H9 (cell line): ENCODE results near the gene NRN1L. TPM values are rescaled to one million over a fixed set of nuclear protein-coding genes. Genes with fewer than 3 reads are reported as not detected.

Source experiments
- DNase-seq: peaks from one replicate; pipeline ENCODE4 v3.0.0-alpha.2; 2017
- H2AFZ ChIP-seq: one replicate; pipeline ENCODE4 v1.6.1; 2013; ENCODE audit warnings: mild to moderate bottlenecking, low read length, control low read depth, moderate library complexity
- H2AK5ac ChIP-seq: 2 replicates; pipeline ENCODE4 v1.6.1; 2013; ENCODE audit warnings: low read length, control low read depth, mixed read lengths; ENCODE audit not compliant: insufficient read length
- H2BK120ac ChIP-seq: one replicate; pipeline ENCODE4 v1.6.1; 2013; ENCODE audit warnings: low read depth, mild to moderate bottlenecking, low read length, control low read depth, inconsistent platforms; ENCODE audit not compliant: poor library complexity, severe bottlenecking
- H2BK12ac ChIP-seq: 2 replicates; pipeline ENCODE4 v1.6.1; 2013; ENCODE audit warnings: low read length, control low read depth, mixed read lengths, low read depth; ENCODE audit not compliant: insufficient read length
- H2BK15ac ChIP-seq: 2 replicates; pipeline ENCODE4 v1.6.1; 2013; ENCODE audit warnings: low read depth, low read length, control low read depth
- H2BK20ac ChIP-seq: one replicate; pipeline ENCODE4 v1.6.1; 2013; ENCODE audit warnings: low read depth, mild to moderate bottlenecking, low read length, control low read depth, inconsistent platforms; ENCODE audit not compliant: poor library complexity, severe bottlenecking
- H2BK5ac ChIP-seq: 2 replicates; pipeline ENCODE4 v1.6.1; 2013; ENCODE audit warnings: low read length, control low read depth, mixed read lengths; ENCODE audit not compliant: insufficient read length
- H3K14ac ChIP-seq: 2 replicates; pipeline ENCODE4 v1.6.1; 2013; ENCODE audit warnings: low read length, control low read depth; ENCODE audit not compliant: insufficient read depth
- H3K18ac ChIP-seq: 2 replicates; pipeline ENCODE4 v1.6.1; 2013; ENCODE audit warnings: low read depth, mild to moderate bottlenecking, mixed read lengths, low read length, control low read depth; ENCODE audit not compliant: insufficient read length
- H3K23ac ChIP-seq: 2 replicates; pipeline ENCODE4 v1.6.1; 2013; ENCODE audit warnings: low read length, control low read depth, mixed read lengths, low read depth; ENCODE audit not compliant: insufficient read length
- H3K23me2 ChIP-seq: 2 replicates; pipeline ENCODE4 v1.6.1; 2013; ENCODE audit warnings: low read depth, mild to moderate bottlenecking, mixed read lengths, low read length, control low read depth; ENCODE audit not compliant: insufficient read length, poor library complexity, severe bottlenecking
- H3K27ac ChIP-seq: 2 replicates; pipeline ENCODE4 v1.5.1; 2013; ENCODE audit warnings: low read length, control low read depth, mixed read lengths, low read depth; ENCODE audit not compliant: insufficient read length
- H3K27me3 ChIP-seq: 2 replicates; pipeline ENCODE4 v1.6.1; 2013; ENCODE audit warnings: low read length, control low read depth, inconsistent platforms; ENCODE audit not compliant: insufficient read depth
- H3K4ac ChIP-seq: 2 replicates; pipeline ENCODE4 v1.6.1; 2013; ENCODE audit warnings: low read depth, mild to moderate bottlenecking, control low read depth, inconsistent platforms, low read length, moderate library complexity
- H3K4me1 ChIP-seq: 2 replicates; pipeline ENCODE4 v1.6.1; 2013; ENCODE audit warnings: low read length, control low read depth, inconsistent platforms; ENCODE audit not compliant: insufficient read depth
- H3K4me2 ChIP-seq: 2 replicates; pipeline ENCODE4 v1.6.1; 2013; ENCODE audit warnings: low read length, control low read depth, mixed read lengths; ENCODE audit not compliant: insufficient read length, insufficient read depth
- H3K56ac ChIP-seq: 2 replicates; pipeline ENCODE4 v1.6.1; 2013; ENCODE audit warnings: low read depth, mild to moderate bottlenecking, mixed read lengths, low read length, control low read depth; ENCODE audit not compliant: insufficient read length
- H3K79me1 ChIP-seq: 2 replicates; pipeline ENCODE4 v1.6.1; 2013; ENCODE audit warnings: low read depth, mild to moderate bottlenecking, moderate library complexity, low read length, control low read depth, inconsistent platforms; ENCODE audit not compliant: insufficient read depth, poor library complexity, severe bottlenecking
- H3K79me2 ChIP-seq: 2 replicates; pipeline ENCODE4 v1.6.1; 2013; ENCODE audit warnings: low read length, control low read depth, inconsistent platforms; ENCODE audit not compliant: insufficient read depth
- H3K9ac ChIP-seq: 2 replicates; pipeline ENCODE4 v1.6.1; 2013; ENCODE audit warnings: low read length, control low read depth, mixed read lengths; ENCODE audit not compliant: insufficient read length; ENCODE audit errors: extremely low read depth
- H3K9me3 ChIP-seq: one replicate; pipeline ENCODE4 v1.6.1; 2013; ENCODE audit warnings: low read depth, low read length, inconsistent platforms; ENCODE audit not compliant: control insufficient read depth
- H3T11ph ChIP-seq: one replicate; pipeline ENCODE4 v1.6.1; 2013; ENCODE audit warnings: mild to moderate bottlenecking, low read length, control low read depth, inconsistent platforms
- H4K20me1 ChIP-seq: one replicate; pipeline ENCODE4 v1.6.1; 2013; ENCODE audit not compliant: control insufficient read depth, insufficient read length, insufficient read depth
- H4K5ac ChIP-seq: 2 replicates; pipeline ENCODE4 v1.6.1; 2013; ENCODE audit warnings: low read depth, mild to moderate bottlenecking, mixed read lengths, low read length, control low read depth; ENCODE audit not compliant: insufficient read length
- H4K8ac ChIP-seq: replicated peaks from 2 replicates; pipeline ENCODE4 v1.6.1; 2013; ENCODE audit warnings: low read length, control low read depth, mixed read lengths, low read depth; ENCODE audit not compliant: insufficient read length
- H4K91ac ChIP-seq: 2 replicates; pipeline ENCODE4 v1.6.1; 2013; ENCODE audit warnings: low read depth, mild to moderate bottlenecking, moderate library complexity, mixed read lengths, low read length, control low read depth; ENCODE audit not compliant: insufficient read length
- H3K27ac Mint-ChIP-seq, 3 experiments: 2 replicates in 2 of 3; 3 replicates in 1 of 3; pipeline ENCODE4 v1.8.0; 2020 to 2021; ENCODE audit warnings: mixed read lengths in 3 of 3, mild to moderate bottlenecking in 1 of 3, moderate library complexity in 1 of 3
- H3K27me3 Mint-ChIP-seq: 2 replicates; pipeline ENCODE4 v1.8.0; 2021; ENCODE audit warnings: low read depth, mild to moderate bottlenecking, moderate library complexity, mixed read lengths
- H3K36me3 Mint-ChIP-seq, 3 experiments: 2 replicates in 2 of 3; 3 replicates in 1 of 3; pipeline ENCODE4 v1.8.0; 2020 to 2021; ENCODE audit warnings: low read depth in 3 of 3, mixed read lengths in 3 of 3; ENCODE audit not compliant: insufficient read depth in 1 of 3
- H3K4me1 Mint-ChIP-seq, 2 experiments: 2 replicates each; pipeline ENCODE4 v1.8.0; 2020; ENCODE audit warnings: mixed read lengths in 2 of 2
- H3K4me3 Mint-ChIP-seq, 2 experiments: 2 replicates in 1 of 2; 3 replicates in 1 of 2; pipeline ENCODE4 v1.8.0; 2020 to 2021; ENCODE audit warnings: mild to moderate bottlenecking in 2 of 2, mixed read lengths in 2 of 2, moderate library complexity in 1 of 2
- H3K9me3 Mint-ChIP-seq, 2 experiments: 2 replicates in 1 of 2; 3 replicates in 1 of 2; pipeline ENCODE4 v1.8.0; 2020; ENCODE audit warnings: mild to moderate bottlenecking in 2 of 2, mixed read lengths in 2 of 2, moderate library complexity in 1 of 2
- whole genome bisulfite sequencing: extraction: QIAGEN DNeasy Blood & Tissue Kit; methylation state at CpG from one replicate; pipeline ENCODE4 v1.1.7; 2013; ENCODE audit warnings: missing lambda C conversion rate, low lambda C conversion rate, mixed read lengths; ENCODE audit not compliant: insufficient read length; ENCODE audit errors: extremely low coverage; 5-methylcytosine and 5-hydroxymethylcytosine counted together
- total RNA-seq: library from RNA; stranded (reverse); gene quantifications from 2 replicates; pipeline ENCODE4 v1.2.1, GENCODE V29; 2021
- TF ChIP-seq, protein P1 (sequence below): fragments of 200-600 bp; sonication (generic); conservative IDR thresholded peaks from 3 replicates; pipeline ENCODE4 v1.8.0; 2021; ENCODE audit warnings: antibody characterized with exemption, mild to moderate bottlenecking

Gene NRN1L
- total RNA-seq, 1 experiment from 2014 or later: 2.0 TPM

GRCh38 chr16:67935101-67935401, 50.4 kb downstream of the NRN1L start:
- H3K4ac ChIP-seq: no peak overlapping the region

More at GRCh38 chr16:67935101-67935401, 50.4 kb downstream of the NRN1L start:
- Histone ChIP-seq H3K4me1 (peaks cover 3% of the 10 kb centered on the region; the same call in 1 of the 2 replicates), H4K91ac (no peak overlapping the region), H2BK20ac (no peak overlapping the region), H4K8ac (no peak overlapping the region), H3K56ac (no peak overlapping the region), H3K23ac (no peak overlapping the region), H2BK12ac (no peak overlapping the region), H3K9ac (peak overlapping the region; percentile 25), H3K79me1 (no peaks in the 10 kb centered on the region), H3K27ac (no peak overlapping the region), H3K27me3 (no peaks in the 10 kb centered on the region), H2BK120ac (no peak overlapping the region), H3K18ac (no peak overlapping the region), H3K4me2 (peak overlapping the region; percentile 30), H2BK15ac (no peak overlapping the region), H3K23me2 (peaks cover 18% of the 10 kb centered on the region), H2AK5ac (no peak overlapping the region), H3K9me3 (no peaks in the 10 kb centered on the region), H3T11ph (no peak overlapping the region), H2AFZ (no peak overlapping the region), H4K20me1 (no peaks in the 10 kb centered on the region), H3K79me2 (no peaks in the 10 kb centered on the region), H3K14ac (peak overlapping the region; percentile 10; the same call in 1 of the 2 replicates), H4K5ac (no peak overlapping the region), H2BK5ac (no peak overlapping the region)
- WGBS: no CpG with 5 or more reads among the region's 13 CpGs
- peaks cover 6 to 41% (median 10%) of the 10 kb centered on the region in 3 experiments; a peak in 5 of 7 replicates for H3K36me3 Mint-ChIP-seq
- peak overlapping the region; percentile 45 to 94 (median 59); a peak in 4 of 7 replicates for H3K27ac Mint-ChIP-seq
- peaks cover 10% of the 10 kb centered on the region for H3K27me3 Mint-ChIP-seq
- H3K9me3 Mint-ChIP-seq: peaks cover 0 to 2% of the 10 kb centered on the region in 2 experiments; a peak in 2 of 5 replicates
- TF ChIP-seq, protein P1, sequence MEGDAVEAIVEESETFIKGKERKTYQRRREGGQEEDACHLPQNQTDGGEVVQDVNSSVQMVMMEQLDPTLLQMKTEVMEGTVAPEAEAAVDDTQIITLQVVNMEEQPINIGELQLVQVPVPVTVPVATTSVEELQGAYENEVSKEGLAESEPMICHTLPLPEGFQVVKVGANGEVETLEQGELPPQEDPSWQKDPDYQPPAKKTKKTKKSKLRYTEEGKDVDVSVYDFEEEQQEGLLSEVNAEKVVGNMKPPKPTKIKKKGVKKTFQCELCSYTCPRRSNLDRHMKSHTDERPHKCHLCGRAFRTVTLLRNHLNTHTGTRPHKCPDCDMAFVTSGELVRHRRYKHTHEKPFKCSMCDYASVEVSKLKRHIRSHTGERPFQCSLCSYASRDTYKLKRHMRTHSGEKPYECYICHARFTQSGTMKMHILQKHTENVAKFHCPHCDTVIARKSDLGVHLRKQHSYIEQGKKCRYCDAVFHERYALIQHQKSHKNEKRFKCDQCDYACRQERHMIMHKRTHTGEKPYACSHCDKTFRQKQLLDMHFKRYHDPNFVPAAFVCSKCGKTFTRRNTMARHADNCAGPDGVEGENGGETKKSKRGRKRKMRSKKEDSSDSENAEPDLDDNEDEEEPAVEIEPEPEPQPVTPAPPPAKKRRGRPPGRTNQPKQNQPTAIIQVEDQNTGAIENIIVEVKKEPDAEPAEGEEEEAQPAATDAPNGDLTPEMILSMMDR: no peak
- peak overlapping the region; percentile 98 to 100 for H3K4me3 Mint-ChIP-seq
- DNase-seq: no peak
- peaks cover 20 to 23% of the 10 kb centered on the region in 2 experiments for H3K4me1 Mint-ChIP-seq
